AG08395 (cell line): Measurements from ENCODE around the gene JADE1.

Experiments used
- DNase-seq: peaks from one replicate; pipeline ENCODE4 v3.0.0; 2012; ENCODE audit warnings: mixed read lengths, low spot score

JADE1 gene

GRCh38 chr4:128810871-128811570, 1.5 kb downstream of the JADE1 start:
- DNase-seq: peak; percentile 69

- peak; percentile 86 for DNase-seq
Measured at GRCh38 chr4:128811571-128812441, 2.3 kb downstream of the JADE1 start.

GRCh38 chr4:128812442-128813235, 3.1 kb downstream of the JADE1 start:
- DNase-seq: peak; percentile 60

GRCh38 chr4:128813965-128814364, 4.5 kb downstream of the JADE1 start:
- no peak for DNase-seq

GRCh38 chr4:128818442-128818841, 8.9 kb downstream of the JADE1 start:
- no peak for DNase-seq

- DNase-seq: no peak
Measured at GRCh38 chr4:128819082-128819742, 9.7 kb downstream of the JADE1 start.

GRCh38 chr4:128820671-128821070, 11.2 kb downstream of the JADE1 start:
- DNase-seq: no peak

- DNase-seq: no peak
Measured at GRCh38 chr4:128821151-128821550, 11.7 kb downstream of the JADE1 start.

GRCh38 chr4:128823025-128823661, 13.6 kb downstream of the JADE1 start:
- peak; percentile 90 for DNase-seq

GRCh38 chr4:128825226-128825625, 15.7 kb downstream of the JADE1 start:
- DNase-seq: no peak

- no peak for DNase-seq
Measured at GRCh38 chr4:128827296-128827695, 17.8 kb downstream of the JADE1 start.

- no peak for DNase-seq
Measured at GRCh38 chr4:128830906-128831503, 21.5 kb downstream of the JADE1 start.

GRCh38 chr4:128831531-128832242, 22.2 kb downstream of the JADE1 start:
- DNase-seq: no peak

GRCh38 chr4:128832243-128832625, 22.7 kb downstream of the JADE1 start:
- DNase-seq: no peak

- DNase-seq: no peak
Measured at GRCh38 chr4:128835498-128836222, 26.2 kb downstream of the JADE1 start.

- no peak for DNase-seq
Measured at GRCh38 chr4:128837198-128837597, 27.7 kb downstream of the JADE1 start.

GRCh38 chr4:128837679-128838078, 28.2 kb downstream of the JADE1 start:
- DNase-seq: no peak

GRCh38 chr4:128840711-128841318, 31.3 kb downstream of the JADE1 start:
- no peak for DNase-seq

- no peak for DNase-seq
Measured at GRCh38 chr4:128841402-128841801, 31.9 kb downstream of the JADE1 start.
